DND-41 (cell line): ENCODE measurements around the gene SHROOM3.

ENCODE experiments used
- ATAC-seq: fragments of 200-7000 bp; cut with Tn5 transposase; 3 replicates; pipeline ENCODE4 v1.9.1; 2021; ENCODE audit warnings: low read depth; ENCODE audit not compliant: insufficient read depth
- DNase-seq: peaks from one replicate; pipeline ENCODE4 v3.0.0-alpha.2; 2020
- H2AFZ ChIP-seq: 2 replicates; pipeline ENCODE4 v1.6.0; 2012; ENCODE audit warnings: low read depth, low read length
- H3K27ac ChIP-seq: 2 replicates; pipeline ENCODE4 v1.5.1; 2012; ENCODE audit warnings: low read length, inconsistent platforms
- H3K27me3 ChIP-seq: fragments of 200-600 bp; sonication (generic); 2 replicates; pipeline ENCODE4 v1.6.0; 2012; ENCODE audit warnings: low read length, mild to moderate bottlenecking, inconsistent platforms; ENCODE audit not compliant: insufficient read depth, poor library complexity
- H3K36me3 ChIP-seq: 2 replicates; pipeline ENCODE4 v1.5.1; 2012; ENCODE audit warnings: low read length, inconsistent platforms; ENCODE audit not compliant: insufficient read depth
- H3K4me1 ChIP-seq: 2 replicates; pipeline ENCODE4 v1.5.1; 2012; ENCODE audit warnings: mild to moderate bottlenecking, low read length; ENCODE audit not compliant: insufficient read depth
- H3K4me2 ChIP-seq: 2 replicates; pipeline ENCODE4 v1.6.0; 2012; ENCODE audit warnings: mild to moderate bottlenecking, moderate library complexity, low read length, inconsistent platforms; ENCODE audit not compliant: insufficient read depth
- H3K4me3 ChIP-seq, 2 experiments: fragments of 200-600 bp in 1 of 2; shearing (Covaris generic) in 1 of 2; 2 replicates each; pipeline ENCODE4 v1.5.1; 2012 to 2016; ENCODE audit warnings: inconsistent platforms in 2 of 2, low read length in 2 of 2, mild to moderate bottlenecking in 2 of 2, low read depth in 1 of 2, moderate library complexity in 1 of 2
- H3K79me2 ChIP-seq: 2 replicates; pipeline ENCODE4 v1.6.0; 2012; ENCODE audit warnings: low read length, inconsistent platforms; ENCODE audit not compliant: insufficient read depth
- H3K9ac ChIP-seq: 2 replicates; pipeline ENCODE4 v1.6.0; 2012; ENCODE audit warnings: low read depth, mild to moderate bottlenecking, inconsistent platforms, low read length, moderate library complexity
- H3K9me3 ChIP-seq: 2 replicates; pipeline ENCODE4 v1.5.1; 2012; ENCODE audit warnings: low read length, moderate library complexity, mild to moderate bottlenecking, inconsistent platforms; ENCODE audit not compliant: insufficient read depth, severe bottlenecking
- H4K20me1 ChIP-seq: 2 replicates; pipeline ENCODE4 v1.6.0; 2012; ENCODE audit warnings: low read length; ENCODE audit not compliant: insufficient read depth
- CTCF ChIP-seq: IDR thresholded peaks from 2 replicates; pipeline ENCODE4 v1.5.1; 2012; ENCODE audit warnings: borderline replicate concordance, low read length, moderate library complexity, mild to moderate bottlenecking; ENCODE audit not compliant: poor library complexity, severe bottlenecking; ENCODE audit errors: extremely low read depth
- EZH2 ChIP-seq: IDR thresholded peaks from 3 replicates; pipeline ENCODE4 v1.6.1; 2012; ENCODE audit warnings: borderline replicate concordance, low read depth, mild to moderate bottlenecking, moderate library complexity, low read length, inconsistent platforms; ENCODE audit not compliant: severe bottlenecking

Gene SHROOM3

GRCh38 chr4:76434901-76435527 is at the start of gene SHROOM3:
TSS of gene SHROOM3 (plus strand) at chr4:76435229. CDS start at chr4:76436053, 824 bp downstream.
- Histone ChIP-seq H3K36me3 (no peaks in the 10 kb centered on the region), H3K4me2 (no peak within 1 kb of the TSS), H3K9me3 (no peaks in the 10 kb centered on the region), H4K20me1 (no peaks in the 10 kb centered on the region), H3K4me1 (no peaks in the 10 kb centered on the region), H3K9ac (no peak within 1 kb of the TSS), H3K27me3 (peaks cover 3% of the 10 kb centered on the region), H3K79me2 (no peaks in the 10 kb centered on the region), H3K4me3 (no peak within 1 kb of the TSS), H2AFZ (no peak within 1 kb of the TSS), H3K27ac (no peak within 1 kb of the TSS)
- no peak for TF ChIP-seq EZH2
- TF ChIP-seq CTCF: no peak
- DNase-seq (no peak), ATAC-seq (no peak)

- peaks cover 4% of the 10 kb centered on the region for H3K9me3 ChIP-seq
- no peak for ATAC-seq
- H3K9ac ChIP-seq: no peak overlapping the region
- H2AFZ ChIP-seq: no peak overlapping the region
- H4K20me1 ChIP-seq: no peaks in the 10 kb centered on the region
- H3K27me3 ChIP-seq: no peaks in the 10 kb centered on the region
- TF ChIP-seq CTCF (no peak), EZH2 (no peak)
- H3K4me3 ChIP-seq: no peak overlapping the region
- no peaks in the 10 kb centered on the region for H3K79me2 ChIP-seq
- no peaks in the 10 kb centered on the region for H3K4me1 ChIP-seq
- H3K27ac ChIP-seq: no peak overlapping the region
- no peak overlapping the region for H3K4me2 ChIP-seq
- no peak for DNase-seq
- H3K36me3 ChIP-seq: no peaks in the 10 kb centered on the region
Observed at GRCh38 chr4:76385974-76386373, 49.1 kb upstream of the SHROOM3 start.

- H2AFZ ChIP-seq: no peak overlapping the region
- no peak overlapping the region for H3K27ac ChIP-seq
- no peaks in the 10 kb centered on the region for H3K79me2 ChIP-seq
- H3K4me3 ChIP-seq: no peak overlapping the region
- no peak overlapping the region for H3K4me2 ChIP-seq
- no peaks in the 10 kb centered on the region for H3K36me3 ChIP-seq
- DNase-seq: no peak
- H3K9me3 ChIP-seq: peaks cover 4% of the 10 kb centered on the region
- H4K20me1 ChIP-seq: no peaks in the 10 kb centered on the region
- H3K27me3 ChIP-seq: no peaks in the 10 kb centered on the region
- TF ChIP-seq CTCF (no peak), EZH2 (no peak)
- H3K4me1 ChIP-seq: no peaks in the 10 kb centered on the region
- H3K9ac ChIP-seq: no peak overlapping the region
- ATAC-seq: no peak
Observed at GRCh38 chr4:76386566-76387305, 48.3 kb upstream of the SHROOM3 start.
